HG03064 (cell line): ENCODE measurements around the gene FOXO6.
A peak's percentile ranks its signal among the peaks of the same experiment; 100 is the strongest.

Experiments used
- ATAC-seq: cut with Tn5 transposase; IDR thresholded peaks from one replicate; pipeline ENCODE4 v1.9.1; 2021; ENCODE audit warnings: low read depth; ENCODE audit not compliant: unreplicated experiment

The FOXO6 gene

DNA sequence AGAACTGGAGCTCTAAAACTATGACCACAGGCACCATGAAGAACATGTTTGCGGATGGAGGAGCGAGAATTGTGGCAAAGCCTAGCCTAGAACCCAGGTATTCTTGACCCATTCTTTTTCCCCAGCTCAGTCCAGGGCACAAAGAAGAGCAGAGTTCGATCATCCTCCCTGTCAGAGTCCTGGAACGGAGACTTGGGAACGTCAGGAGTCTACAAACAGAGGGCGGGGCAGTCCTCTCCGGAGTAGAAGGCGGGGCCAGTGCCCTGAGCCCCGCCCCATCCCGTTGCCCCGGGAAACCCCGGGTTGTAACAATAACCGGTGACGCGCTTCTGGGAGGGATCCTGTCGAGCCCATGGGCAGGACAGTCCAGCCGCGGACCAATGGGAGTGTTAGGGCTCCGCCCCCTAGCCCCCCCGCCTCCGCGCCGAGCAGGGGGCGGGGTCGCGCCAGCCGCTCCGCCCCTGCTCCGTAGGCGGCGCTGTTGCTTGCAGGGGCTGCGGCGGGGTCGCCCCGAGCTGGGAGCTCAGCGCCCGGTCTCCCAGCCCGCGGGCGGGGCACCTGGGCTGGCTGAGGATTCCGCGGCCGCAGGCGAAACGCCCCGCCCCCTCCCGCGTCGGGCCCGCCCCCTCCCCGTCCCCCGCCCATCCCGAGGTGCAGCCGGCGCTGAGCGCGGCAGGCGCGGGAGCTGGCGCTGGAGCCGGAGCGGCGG, at the start of gene FOXO6:
TSS of gene FOXO6 (plus strand) at position 649 of the 709 bp plus-strand sequence.
- ATAC-seq = peak; percentile 87

- ATAC-seq = no peak
These were observed 48.1 kb upstream of the FOXO6 start for GRCh38 chr1:41312991-41313645.

GRCh38 chr1:41313661-41314131, 47.5 kb upstream of the FOXO6 start:
- ATAC-seq = no peak

DNA sequence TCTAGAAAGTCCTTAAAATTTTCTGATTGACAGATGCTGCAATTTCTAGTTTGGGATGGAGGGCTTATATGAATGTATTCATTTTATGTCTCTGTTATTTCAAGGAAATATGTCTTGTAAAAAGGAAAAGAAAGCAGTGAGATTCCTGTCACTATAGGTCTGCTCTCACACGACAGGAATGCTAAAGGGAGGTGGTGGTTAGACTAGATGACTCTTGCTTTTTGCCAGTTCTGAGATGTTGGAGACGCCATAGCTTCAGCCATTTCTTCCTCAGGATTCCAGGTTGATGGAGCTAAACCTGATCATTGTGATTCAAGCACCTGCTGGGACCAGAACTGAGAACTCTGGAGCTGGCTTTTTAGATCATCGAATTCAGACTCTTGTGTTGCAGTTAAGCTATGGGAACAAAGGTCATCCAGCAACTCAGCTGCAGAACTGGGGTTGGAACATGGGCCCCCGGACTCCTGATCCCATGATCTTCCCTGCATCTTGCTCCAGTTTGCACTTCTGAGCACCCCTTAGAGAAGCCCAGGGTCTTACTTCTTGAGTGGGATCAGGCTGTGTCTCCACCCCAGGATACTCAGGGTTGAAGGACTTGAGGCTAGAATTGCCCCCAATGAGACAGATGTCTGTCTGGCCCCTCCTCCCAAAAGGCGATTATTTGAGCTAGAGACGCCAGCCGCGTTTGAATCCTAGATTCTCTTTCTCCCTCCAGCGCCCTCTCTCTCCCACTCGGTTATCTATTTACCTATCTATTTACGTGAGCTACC, 46.7 kb upstream of the FOXO6 start:
- ATAC-seq = no peak

DNA sequence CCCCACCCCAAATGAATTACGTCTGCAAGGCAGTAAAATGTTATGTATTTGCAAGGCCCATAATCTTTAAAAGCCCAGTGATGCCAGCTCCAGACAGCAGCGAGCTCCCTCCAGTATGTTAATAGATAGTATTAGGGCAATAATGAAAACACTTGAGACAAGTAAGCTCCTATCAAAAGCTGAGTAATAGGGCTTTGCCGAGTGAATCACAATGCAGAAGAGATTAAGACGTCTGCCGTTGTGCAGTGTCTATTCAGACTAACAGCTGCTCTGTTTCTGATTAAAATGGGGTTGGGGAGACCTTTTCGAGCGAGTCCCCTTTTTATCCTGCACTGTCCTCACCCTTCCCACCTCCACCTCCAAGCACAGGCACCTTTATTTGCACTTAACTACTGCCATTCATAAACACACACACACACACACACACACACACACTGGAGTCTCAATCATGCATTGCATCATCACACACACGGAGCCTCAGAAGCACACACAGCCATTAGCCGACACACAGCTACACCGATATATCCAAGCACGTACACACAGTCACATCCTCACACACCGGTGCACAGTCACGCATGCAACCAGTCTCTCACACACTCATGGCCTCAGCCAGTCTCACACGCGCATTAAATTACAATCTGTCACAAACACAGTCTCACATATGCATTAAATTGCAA, 46.0 kb upstream of the FOXO6 start:
- ATAC-seq = no peak

DNA sequence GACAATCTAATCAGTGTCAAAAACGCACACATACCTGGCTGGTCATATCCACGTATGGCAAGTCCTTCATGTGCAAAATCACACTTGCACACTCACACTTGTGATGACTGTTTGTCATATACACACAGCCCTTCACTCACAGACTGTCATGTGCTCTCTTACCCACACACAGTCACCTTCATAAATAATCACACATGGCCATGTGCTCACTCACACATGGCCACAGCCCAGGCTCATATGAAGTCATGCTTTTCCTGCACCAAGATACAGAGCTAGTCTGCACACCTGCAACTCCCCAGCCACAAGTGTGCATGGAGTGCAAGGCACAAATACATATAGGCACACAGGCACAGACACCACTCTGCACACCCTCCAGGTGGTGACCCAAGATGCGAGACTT, 45.4 kb upstream of the FOXO6 start:
- ATAC-seq = no peak

DNA sequence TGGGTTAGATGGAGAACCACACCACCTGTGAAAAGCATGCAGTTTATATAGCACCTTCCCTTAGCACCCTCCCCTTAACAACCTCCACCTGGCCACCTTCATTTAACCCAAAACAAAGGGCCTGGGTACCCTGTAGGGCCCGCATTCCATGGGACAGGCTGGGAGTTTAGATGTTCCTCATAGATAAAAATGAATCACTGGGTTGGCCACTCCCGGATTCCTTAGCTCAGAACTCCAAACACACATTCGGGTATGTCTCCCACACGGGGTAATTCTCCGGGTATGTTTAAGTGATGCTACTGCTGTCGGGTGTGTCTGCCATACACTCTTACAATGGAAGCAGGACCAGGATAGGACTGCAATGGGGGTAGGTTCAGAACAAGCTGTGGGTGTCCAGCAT, 43.9 kb upstream of the FOXO6 start:
- ATAC-seq = no peak

DNA sequence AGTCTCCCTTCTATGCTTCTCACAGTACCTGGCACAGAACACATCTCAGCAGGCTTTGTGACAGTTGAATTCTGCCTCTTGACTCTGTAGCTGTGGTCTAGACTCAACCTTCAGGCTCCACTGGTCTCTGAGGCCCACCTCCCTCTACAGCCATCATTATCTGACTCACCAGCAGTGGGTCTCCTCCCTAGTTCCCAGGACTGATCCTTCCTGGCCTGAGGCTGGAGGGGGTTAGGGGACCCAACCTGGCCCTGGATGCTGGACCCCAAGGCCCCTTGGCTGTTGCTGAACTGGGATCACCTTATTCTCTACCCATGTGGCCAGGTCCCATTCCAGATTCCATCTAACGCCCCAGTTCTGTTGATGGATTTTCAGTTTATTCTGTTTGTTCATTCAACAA, 43.1 kb upstream of the FOXO6 start:
- no peak for ATAC-seq

DNA sequence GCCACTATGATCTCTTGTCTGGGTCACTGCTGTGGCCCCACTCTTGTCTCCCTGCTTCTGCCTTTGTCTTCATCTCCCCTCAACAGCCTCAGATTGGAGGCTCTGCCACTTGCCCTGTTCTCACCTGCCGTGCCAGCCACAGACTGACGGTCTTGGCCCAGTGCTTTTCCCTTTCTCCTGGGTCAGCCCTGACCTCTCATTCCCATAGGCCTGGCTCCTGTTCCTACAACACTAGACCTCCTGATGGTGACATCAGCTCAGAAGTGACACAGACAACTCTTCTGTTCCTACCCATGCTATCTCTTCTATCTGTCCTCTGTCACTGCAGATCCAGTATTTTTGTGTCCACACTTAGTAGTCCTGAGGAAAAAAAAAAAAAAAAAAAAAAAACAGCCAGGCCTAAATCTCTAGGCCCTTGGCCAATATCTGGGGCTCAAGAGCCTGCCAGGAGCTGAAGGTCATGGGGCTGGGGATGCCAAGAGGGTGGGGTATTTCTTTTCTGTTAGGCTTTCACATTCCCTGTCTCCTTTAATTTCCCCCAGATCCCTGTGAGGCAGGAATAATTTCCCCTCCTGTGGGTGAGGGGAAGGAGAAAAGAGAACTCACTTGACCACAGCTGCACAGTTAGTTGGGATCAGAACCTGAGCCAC, 42.0 kb upstream of the FOXO6 start:
- no peak for ATAC-seq

DNA sequence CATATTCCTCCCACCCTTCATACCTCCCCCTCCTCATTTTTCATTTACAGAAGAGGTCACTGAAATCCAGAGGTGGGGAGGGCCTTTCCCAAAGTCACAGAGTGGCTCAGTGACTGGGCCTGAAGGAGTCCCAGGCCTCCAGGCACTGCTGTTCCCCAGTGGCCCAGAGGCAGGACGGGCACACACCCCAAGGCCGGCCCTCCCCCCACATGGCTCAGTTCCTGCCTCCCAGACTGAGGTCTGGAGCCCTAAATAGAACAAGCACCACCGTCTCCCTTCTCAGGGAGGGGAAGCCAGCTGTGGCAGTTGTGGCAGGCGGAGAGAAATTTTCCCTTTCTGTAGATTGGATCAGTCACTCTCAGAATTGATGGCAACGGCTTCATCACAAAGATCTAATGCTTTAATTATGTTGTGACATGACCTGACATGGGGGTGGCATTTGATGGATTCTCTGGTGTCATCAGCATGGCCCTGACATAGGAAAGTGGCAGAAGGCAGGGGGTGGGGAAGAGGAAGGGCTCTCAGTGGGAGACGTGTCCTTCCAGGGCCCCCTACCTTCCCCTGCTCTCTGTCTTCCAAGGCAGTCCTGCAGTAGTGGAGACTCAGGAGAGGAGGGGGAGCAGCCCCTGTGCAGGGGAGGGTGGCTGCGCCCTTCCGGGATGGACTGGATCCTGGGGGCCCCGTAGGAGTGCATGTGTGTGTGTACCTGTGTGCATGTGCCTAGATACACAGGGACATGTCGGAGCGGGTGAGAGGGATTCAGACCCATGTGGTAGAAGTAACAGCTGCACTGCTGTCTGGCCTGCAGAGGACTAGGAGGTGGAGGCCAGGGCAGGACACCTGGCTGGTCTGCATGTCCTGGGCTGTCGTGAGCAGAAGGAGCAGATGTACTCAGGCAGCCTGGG, 41.2 kb upstream of the FOXO6 start:
- ATAC-seq = no peak

DNA sequence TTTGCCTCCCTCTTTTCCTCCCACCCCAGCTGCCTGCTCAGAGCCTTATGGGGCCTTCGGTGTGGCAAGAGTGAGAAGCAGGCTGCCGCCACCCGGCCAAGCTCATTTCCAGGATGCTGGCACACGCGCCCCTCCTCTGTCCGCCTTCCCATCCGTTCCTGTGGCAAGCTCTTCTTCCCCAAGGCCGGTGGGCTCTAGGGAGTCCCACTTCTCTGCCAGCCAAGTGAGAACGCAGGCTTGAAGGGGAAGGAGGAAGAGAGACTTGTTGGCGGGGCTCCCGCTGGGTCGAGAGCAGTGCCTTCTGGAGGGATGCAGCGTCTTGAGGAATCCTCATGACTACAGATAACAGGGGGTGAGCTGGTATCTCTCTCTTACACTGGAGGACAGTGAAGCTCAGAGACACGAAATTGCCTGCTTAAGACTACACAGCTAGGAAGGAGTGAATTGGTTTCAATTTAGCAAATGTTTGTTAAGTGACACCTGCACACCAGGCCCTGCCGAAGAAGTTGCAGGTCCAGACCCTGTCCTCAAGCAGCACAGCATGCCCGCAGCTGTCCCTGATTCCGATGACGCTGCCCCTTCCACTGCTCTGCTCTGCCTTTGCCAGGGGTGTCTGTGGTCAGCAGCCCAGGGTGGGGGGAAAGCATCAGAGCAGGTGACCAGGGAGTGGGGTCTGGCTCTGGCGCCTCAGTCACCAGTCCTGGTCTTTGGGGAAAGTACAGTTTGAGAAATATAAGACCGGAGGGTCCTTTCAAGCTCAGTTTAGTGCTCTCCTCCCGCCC, 40.1 kb upstream of the FOXO6 start:
- no peak for ATAC-seq

GRCh38 chr1:41322101-41322661, 39.1 kb upstream of the FOXO6 start:
- ATAC-seq = no peak

DNA sequence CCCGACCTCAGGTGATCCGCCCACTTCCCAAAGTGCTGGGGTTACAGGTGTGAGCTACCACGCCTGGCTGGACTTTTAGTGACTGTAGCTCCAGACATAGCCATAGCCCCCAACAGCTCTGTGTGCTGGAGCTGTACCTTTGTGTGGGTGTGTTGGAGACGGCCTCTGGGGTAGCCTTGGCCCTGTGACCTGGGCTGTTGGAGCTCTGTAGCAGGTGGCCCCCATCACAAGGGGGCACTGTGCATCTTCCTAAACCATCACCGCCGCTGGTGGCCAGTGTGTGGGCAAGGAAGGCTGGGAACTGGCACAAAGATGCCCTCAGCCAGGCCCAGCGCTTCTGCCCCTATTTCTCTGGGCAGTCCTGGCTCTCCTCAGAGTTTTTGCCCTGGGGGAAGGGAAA, 38.4 kb upstream of the FOXO6 start:
- no peak for ATAC-seq

DNA sequence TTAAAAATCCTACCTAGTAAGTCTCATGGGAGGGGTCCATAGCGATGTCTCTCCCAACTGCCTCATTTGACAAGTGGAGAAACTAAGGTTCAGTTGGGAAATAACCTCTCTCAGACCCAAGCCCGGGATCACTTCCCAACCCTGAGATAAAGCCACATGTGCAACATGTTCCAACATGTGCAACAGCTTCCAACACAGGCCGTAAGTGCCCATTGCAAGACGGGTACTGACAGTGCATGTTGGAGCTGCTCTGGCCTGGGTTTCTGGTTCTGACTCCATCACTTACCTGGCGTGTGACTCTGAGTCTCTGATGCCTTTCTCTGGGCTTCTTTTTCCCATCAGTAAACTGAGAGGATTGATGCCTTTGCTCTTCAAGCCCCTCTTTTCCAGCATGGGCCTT, 38.0 kb upstream of the FOXO6 start:
- ATAC-seq = no peak

DNA sequence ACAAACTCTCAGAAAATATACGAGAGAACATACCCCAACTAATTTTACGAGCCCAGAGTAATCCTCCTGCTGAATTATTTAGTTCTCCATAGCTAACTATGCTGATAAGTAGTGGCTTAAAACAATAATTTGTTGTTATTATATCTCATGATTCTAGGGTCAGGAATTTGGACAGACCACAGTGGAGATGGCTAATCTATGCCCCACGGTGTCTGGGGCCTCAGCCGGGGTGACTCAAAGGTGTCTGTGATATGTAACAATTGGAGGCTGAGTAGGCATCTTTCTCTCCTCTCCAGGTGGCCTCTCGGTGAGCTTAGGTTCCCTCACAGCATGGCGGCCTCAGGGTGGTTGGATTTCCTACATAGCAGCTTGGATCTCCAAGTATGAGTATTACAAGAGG, 35.4 kb upstream of the FOXO6 start:
- no peak for ATAC-seq

- ATAC-seq = no peak
These were observed 33.7 kb upstream of the FOXO6 start for GRCh38 chr1:41327383-41327999.

GRCh38 chr1:41328001-41328615, 33.1 kb upstream of the FOXO6 start:
- ATAC-seq = no peak
